Kasumi-1 (cell line): ENCODE measurements around the gene INSYN2B.
A peak's percentile ranks its signal among the peaks of the same experiment; 100 is the strongest.

Experiments used
- DNase-seq, 2 experiments: peaks; one replicate each; lab custom pipeline; 2025; lab: John Stamatoyannopoulos, UW

INSYN2B gene

GRCh38 chr5:169980418-169981053, at the start of gene INSYN2B:
Gene INSYN2B (minus strand): TSS chr5:169980495. CDS start chr5:169883898, 96,597 bp downstream.
- DNase-seq: peak; percentile 62 to 76

GRCh38 chr5:170028124-170028523, 47.8 kb upstream of the INSYN2B start:
- no peak for DNase-seq

- no peak for DNase-seq
These were observed 45.6 kb upstream of the INSYN2B start for GRCh38 chr5:170025853-170026252.

GRCh38 chr5:170021506-170021905, 41.2 kb upstream of the INSYN2B start:
- DNase-seq: no peak

GRCh38 chr5:170020423-170020822, 40.1 kb upstream of the INSYN2B start:
- DNase-seq: no peak

- DNase-seq: no peak
These were observed 32.3 kb upstream of the INSYN2B start for GRCh38 chr5:170012622-170013021.

- no peak for DNase-seq
These were observed 31.5 kb upstream of the INSYN2B start for GRCh38 chr5:170011751-170012150.

GRCh38 chr5:170010595-170010994, 30.3 kb upstream of the INSYN2B start:
- DNase-seq: no peak

- DNase-seq: no peak
These were observed 28.1 kb upstream of the INSYN2B start for GRCh38 chr5:170008376-170008775.

- DNase-seq: no peak
These were observed 25.7 kb upstream of the INSYN2B start for GRCh38 chr5:170006021-170006420.

- no peak for DNase-seq
These were observed 19.9 kb upstream of the INSYN2B start for GRCh38 chr5:170000155-170000554.

GRCh38 chr5:169999621-170000020, 19.3 kb upstream of the INSYN2B start:
- no peak for DNase-seq

GRCh38 chr5:169997798-169998197, 17.5 kb upstream of the INSYN2B start:
- peak; percentile 13 to 19 for DNase-seq

GRCh38 chr5:169993485-169993790, 13.1 kb upstream of the INSYN2B start:
- DNase-seq: no peak

GRCh38 chr5:169992789-169993484, 12.6 kb upstream of the INSYN2B start:
- no peak for DNase-seq

- no peak for DNase-seq
These were observed 11.0 kb upstream of the INSYN2B start for GRCh38 chr5:169991115-169991869.

- no peak for DNase-seq
These were observed 9.1 kb upstream of the INSYN2B start for GRCh38 chr5:169989365-169989764.

- DNase-seq: no peak
These were observed 8.7 kb upstream of the INSYN2B start for GRCh38 chr5:169988947-169989346.

GRCh38 chr5:169988206-169988605, 7.9 kb upstream of the INSYN2B start:
- DNase-seq: peak in 1 of 2 experiments; percentile 23

GRCh38 chr5:169979871-169980270, 424 bp downstream of the INSYN2B start:
- no peak for DNase-seq

GRCh38 chr5:169978714-169979113, 1.6 kb downstream of the INSYN2B start:
- no peak for DNase-seq

- DNase-seq: no peak
These were observed 6.0 kb downstream of the INSYN2B start for GRCh38 chr5:169974121-169974770.

GRCh38 chr5:169973056-169973455, 7.2 kb downstream of the INSYN2B start:
- DNase-seq: no peak
